Eye (tissue), 1 donor: ENCODE results near the gene FLII.

Experiments
- DNase-seq: peaks from one replicate; pipeline ENCODE4 v3.0.0-alpha.2; 2015

FLII gene

GRCh38 chr17:18260332-18261145 lies 2.0 kb upstream of the FLII start, which contains the start of gene MIEF2:
TSS of gene MIEF2 (plus strand) at chr17:18260662. CDS start at chr17:18262721, 2,059 bp downstream.
- DNase-seq: peak; percentile 97

DNA sequence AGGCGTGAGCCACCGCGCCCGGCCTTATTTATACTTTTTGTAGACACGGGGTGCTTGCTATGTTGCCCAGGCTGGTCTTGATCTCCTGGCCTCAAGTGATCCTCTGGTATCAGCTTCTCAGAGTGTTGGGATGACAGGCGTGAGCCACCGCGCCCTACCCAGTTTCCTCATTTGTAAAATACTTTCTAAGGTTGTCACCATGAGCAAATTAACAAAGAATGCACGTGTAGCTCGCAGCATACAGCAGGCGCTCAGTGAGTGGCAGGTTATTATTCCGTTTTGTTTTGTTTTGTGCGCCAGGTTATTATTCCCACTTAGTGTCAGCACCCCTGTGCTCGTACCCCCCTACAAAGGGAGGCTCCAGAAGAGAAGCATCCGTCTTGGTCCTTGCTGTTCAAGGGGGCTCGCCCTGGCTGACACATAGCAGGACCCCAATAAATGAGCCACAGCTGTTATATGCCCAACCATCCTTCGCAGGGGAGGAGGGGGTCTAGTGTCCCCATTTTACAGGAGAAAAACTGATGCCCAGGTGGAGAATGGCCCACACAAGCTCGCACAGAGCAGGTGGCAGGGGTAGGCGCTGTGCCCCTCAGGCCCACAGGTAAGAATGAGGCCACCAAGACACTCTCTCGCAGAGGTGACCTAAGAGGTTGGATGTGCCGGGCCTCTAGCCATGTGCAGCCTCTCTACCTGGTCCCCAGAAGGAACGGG lies 1.2 kb upstream of the FLII start:
- DNase-seq: no peak

DNA sequence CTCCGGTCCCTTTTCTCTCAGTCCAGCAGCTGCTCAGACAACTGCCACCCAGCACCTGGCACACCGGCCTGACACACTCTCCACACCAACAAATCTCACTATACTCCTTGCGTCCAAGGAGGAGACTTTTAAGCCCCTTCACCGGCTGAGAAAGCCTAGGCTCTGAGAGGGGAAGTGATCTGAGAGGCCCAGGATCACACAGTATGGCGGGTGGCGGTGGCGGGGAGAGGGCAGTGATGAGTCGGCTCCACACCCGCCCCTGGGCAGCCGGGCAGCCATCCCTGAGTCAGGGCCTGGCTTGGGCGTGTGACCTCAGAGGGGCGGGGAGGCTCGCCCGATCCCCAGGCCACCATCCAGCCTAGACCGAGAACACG lies 569 bp downstream of the FLII start:
- peak; percentile 74 for DNase-seq

DNA sequence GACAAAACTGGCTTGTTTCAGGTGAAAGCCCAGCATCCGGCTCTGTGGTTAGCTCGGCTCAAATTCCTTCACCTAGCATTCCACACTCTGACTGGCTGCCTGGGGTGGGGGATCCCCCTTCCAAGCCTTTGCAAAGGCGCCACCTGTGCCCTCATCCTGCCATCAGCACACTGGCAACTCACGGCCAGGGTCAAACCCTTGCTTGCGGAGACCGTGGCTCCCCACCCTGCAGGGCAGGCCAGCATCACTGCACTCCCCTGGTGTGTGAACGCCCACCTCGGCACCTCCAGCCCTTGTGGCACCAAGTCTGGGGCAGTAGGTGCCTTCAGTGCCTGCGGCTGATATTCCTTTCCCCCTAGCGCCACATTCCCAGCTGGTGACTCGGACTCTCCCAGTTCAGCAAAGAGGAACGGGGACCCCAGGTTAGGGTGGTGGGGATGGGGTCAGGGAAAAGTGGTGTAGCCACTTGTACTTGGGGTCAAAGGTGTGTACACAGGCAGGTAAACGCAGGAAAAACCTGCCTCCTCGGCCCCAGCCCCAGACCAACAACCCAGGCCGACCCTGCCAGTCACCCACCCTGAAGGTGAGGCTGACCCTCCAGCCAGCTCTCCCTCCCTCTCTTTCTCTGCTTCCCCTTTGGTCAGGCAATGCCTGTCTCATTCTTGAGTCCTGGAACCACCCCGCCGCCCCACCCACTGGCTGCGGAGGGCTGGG lies 1.1 kb downstream of the FLII start:
- DNase-seq: no peak

- no peak for DNase-seq
Measured at GRCh38 chr17:18256776-18257175, 1.8 kb downstream of the FLII start.

GRCh38 chr17:18256351-18256750 lies 2.2 kb downstream of the FLII start:
- no peak for DNase-seq

- DNase-seq: no peak
Measured at GRCh38 chr17:18254888-18255649, 3.5 kb downstream of the FLII start.

DNA sequence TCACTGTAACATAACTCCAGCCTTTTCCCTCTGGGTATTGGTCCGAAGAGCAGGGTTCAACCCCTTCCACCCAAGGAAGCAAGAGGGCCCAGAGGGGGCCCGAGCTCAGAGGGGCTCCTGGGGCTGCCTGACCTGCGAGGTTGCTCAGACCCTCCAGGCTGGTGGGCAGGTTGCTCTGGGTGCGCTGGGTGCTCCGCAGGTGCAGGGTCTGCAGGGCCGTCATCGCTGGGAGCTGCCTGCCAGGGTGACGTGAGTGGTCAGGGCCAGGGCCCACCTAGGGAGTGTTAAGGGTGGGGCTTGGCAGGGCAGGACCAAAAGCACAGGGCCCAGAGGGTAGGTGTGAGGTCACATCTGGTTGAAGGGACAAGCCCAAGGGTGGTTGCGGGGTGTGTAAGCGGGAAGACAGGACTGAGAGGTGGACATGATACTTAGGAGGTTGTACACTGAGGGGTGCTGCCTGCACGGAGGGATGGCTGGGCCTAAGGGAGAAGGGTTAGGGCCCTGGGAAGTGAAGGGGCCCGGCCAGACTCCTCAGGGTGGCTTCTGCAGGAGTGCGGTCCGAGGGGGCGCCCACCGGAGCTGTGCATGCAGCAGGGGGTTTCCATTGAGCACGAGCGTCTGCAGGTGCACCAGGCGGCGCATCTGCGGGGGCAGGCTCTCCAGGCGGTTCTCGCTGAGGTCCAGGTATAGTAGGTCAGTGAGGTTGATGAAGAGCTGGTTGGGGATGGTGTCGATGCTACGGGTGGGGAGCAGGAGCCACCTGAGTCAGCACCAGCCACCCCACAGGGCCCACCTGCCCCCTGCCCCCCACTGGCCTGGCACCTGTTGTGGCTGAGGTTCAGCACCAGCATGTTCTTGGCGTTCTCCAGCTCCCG lies 4.4 kb downstream of the FLII start:
- DNase-seq: no peak

DNA sequence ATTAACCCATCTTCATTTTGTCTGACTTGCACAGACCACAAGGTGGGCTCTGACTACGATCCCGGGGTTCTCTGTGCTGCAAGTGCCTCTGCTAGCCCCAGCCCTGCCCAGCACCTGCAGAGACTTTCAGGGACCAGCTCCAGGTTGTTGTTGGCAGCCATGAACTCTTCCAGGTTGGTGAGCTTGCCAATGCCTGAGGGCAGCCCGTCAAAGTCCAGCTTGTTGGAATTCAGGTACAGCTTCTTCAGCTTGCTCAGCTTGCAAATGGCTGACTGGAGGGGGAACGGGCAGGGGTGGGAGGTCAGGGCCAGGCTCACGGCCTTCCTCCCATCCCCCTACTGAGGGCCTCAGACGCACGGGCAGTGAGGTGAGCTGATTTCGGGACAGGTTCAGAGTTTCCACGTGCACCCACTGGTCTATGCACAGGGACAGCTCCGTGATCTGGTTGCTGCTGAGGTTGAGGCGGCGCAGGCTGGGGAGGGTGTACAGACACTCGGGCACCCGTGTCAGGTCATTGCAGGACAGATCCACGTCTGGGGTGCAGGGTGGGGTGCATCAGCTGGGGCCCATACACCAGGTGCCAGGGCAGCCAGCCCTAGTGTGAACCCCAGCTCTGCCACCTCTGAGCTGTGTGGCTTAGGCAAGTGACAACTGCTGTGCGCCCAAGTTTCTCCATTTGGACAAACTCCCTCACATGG lies 5.2 kb downstream of the FLII start:
- DNase-seq: no peak

GRCh38 chr17:18252160-18252559 lies 6.4 kb downstream of the FLII start:
- no peak for DNase-seq

GRCh38 chr17:18251204-18251603 lies 7.3 kb downstream of the FLII start:
- no peak for DNase-seq

GRCh38 chr17:18250708-18251107 lies 7.8 kb downstream of the FLII start:
- no peak for DNase-seq

- DNase-seq: no peak
Measured at GRCh38 chr17:18250259-18250658, 8.3 kb downstream of the FLII start.

DNA sequence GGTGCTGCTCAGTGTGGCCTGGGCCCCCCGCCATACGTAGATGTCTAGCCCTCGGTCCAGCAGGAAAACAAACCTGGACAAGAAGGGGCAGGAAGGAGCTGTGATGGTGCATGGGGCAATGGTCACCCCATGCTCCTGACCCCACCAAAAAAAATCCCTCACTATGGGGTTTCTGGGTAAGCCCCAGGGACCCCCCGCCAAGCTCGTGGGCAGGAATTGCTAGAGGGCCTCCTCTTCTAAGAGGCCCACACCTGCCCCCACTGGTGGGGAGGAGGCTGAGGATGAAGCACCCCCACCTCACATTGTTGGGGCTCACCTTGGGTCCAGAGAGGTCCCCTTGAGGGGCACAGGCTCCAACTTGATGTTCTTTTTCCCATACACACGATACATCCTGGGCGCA lies 9.7 kb downstream of the FLII start:
- DNase-seq: no peak

- DNase-seq: peak; percentile 91
Measured at GRCh38 chr17:18248300-18248731, 10.2 kb downstream of the FLII start.

DNA sequence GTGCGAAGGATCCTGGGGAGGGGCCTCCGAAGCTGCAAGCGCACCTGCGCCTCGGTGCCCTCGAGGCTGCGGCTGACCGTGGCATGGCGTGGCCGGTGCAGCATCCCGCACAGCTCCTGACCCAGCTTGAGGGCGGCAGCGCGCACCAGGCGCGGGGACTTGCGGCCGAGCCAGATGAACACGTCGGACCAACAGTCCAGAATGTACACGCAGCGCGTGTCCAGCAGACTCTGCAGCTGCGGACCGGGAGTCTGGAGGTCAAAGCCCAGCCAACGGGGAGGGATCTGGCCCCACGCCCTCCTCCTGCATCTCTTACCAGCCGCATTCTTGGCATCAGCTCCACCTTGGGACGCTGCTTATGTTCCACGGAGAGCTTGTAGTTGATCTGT lies 10.9 kb downstream of the FLII start:
- no peak for DNase-seq

DNA sequence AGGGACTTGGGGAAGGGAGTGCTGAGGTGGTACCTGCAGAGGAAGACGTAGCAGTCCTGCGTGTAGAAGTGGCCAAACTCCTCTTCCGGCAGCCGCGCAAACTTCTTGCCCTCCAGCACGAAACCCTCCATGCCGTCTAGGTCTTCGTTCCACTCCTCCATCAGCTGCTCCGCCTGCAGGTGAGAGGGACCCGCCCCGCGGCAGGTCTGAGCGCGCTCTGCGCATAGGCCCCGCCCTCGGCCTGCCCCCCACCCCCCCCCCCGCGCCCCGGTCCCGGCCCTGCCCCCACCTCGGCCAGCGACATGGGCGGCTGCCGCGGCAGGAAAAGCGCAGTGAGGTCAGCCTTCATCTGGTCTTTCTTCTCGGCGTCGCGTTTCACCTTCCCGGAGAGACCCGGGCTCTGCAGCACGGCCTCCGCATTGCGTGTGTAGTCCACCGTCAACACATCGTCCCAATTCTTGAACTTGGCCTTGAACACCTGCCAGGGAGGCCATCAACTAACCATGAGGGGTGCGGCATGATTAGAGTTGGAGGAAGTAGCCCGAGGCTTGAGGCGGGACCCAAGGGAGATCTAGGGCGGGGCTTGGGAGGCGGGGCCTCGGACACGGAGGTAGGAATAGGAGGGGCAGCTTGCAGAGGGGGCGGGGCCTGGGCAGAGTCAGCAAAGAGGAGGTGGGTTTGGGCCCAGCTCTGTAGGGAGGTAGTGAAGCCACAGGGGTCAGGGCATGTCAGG lies 11.5 kb downstream of the FLII start:
- peak; percentile 70 for DNase-seq

GRCh38 chr17:18246109-18246725 lies 12.3 kb downstream of the FLII start:
- DNase-seq: no peak

- DNase-seq: no peak
Measured at GRCh38 chr17:18245038-18245776, 13.3 kb downstream of the FLII start.
